Thymus (tissue), 11 donors: ENCODE measurements around the gene CASKIN1. TPM values are rescaled to one million over a fixed set of nuclear protein-coding genes. Genes with fewer than 3 reads are reported as not detected.

ENCODE experiments used
- DNase-seq, 9 donors: peaks; one replicate each; pipeline ENCODE4 v3.0.0-alpha.2; 2013; ENCODE audit warnings: low spot score in 9 of 9, low read depth in 6 of 9, missing footprints in 1 of 9
- H3K27ac ChIP-seq, 2 donors: one replicate each; pipeline ENCODE4 v1.5.1; 2013; ENCODE audit warnings: control low read depth in 1 of 2, low read depth in 1 of 2, low read length in 1 of 2, mild to moderate bottlenecking in 1 of 2, moderate library complexity in 1 of 2
- H3K27me3 ChIP-seq, 2 donors: one replicate each; pipeline ENCODE4 v1.5.1; 2013; ENCODE audit warnings: low read length in 1 of 2; ENCODE audit not compliant: control insufficient read depth in 2 of 2, insufficient read depth in 1 of 2
- H3K36me3 ChIP-seq, 2 donors: one replicate each; pipeline ENCODE4 v1.5.1; 2013; ENCODE audit warnings: low read length in 1 of 2, mild to moderate bottlenecking in 1 of 2, moderate library complexity in 1 of 2; ENCODE audit not compliant: control insufficient read depth in 2 of 2, insufficient read depth in 2 of 2
- H3K4me1 ChIP-seq, 2 donors: one replicate each; pipeline ENCODE4 v1.5.1; 2013; ENCODE audit warnings: low read length in 2 of 2; ENCODE audit not compliant: control insufficient read depth in 2 of 2, insufficient read depth in 2 of 2
- H3K4me3 ChIP-seq, 2 donors: one replicate each; pipeline ENCODE4 v1.5.1; 2013; ENCODE audit warnings: low read length in 2 of 2, control low read depth in 1 of 2, mild to moderate bottlenecking in 1 of 2
- H3K9me3 ChIP-seq, 2 donors: one replicate each; pipeline ENCODE4 v1.5.1; 2013; ENCODE audit warnings: low read length in 1 of 2, mild to moderate bottlenecking in 1 of 2; ENCODE audit not compliant: control insufficient read depth in 2 of 2, insufficient read depth in 1 of 2
- WGBS: extraction: QIAGEN DNeasy Blood & Tissue Kit; methylation state at CpG from one replicate; pipeline ENCODE4 v1.1.7; 2013; 5-methylcytosine and 5-hydroxymethylcytosine counted together
- polyA plus RNA-seq: library from polyadenylated mRNA; stranded (reverse); fragments of 200-250 nt; gene quantifications from one replicate; pipeline ENCODE4 v1.2.3, GENCODE V29; 2013
- total RNA-seq: library from RNA; stranded (reverse); fragments of 120-200 nt; gene quantifications from one replicate; pipeline ENCODE4 v1.2.4, GENCODE V29; 2013
- donor health status: healthy.

The CASKIN1 gene
- total and polyA plus RNA-seq, 2 donors, result 0.05 to 0.48 TPM

DNA sequence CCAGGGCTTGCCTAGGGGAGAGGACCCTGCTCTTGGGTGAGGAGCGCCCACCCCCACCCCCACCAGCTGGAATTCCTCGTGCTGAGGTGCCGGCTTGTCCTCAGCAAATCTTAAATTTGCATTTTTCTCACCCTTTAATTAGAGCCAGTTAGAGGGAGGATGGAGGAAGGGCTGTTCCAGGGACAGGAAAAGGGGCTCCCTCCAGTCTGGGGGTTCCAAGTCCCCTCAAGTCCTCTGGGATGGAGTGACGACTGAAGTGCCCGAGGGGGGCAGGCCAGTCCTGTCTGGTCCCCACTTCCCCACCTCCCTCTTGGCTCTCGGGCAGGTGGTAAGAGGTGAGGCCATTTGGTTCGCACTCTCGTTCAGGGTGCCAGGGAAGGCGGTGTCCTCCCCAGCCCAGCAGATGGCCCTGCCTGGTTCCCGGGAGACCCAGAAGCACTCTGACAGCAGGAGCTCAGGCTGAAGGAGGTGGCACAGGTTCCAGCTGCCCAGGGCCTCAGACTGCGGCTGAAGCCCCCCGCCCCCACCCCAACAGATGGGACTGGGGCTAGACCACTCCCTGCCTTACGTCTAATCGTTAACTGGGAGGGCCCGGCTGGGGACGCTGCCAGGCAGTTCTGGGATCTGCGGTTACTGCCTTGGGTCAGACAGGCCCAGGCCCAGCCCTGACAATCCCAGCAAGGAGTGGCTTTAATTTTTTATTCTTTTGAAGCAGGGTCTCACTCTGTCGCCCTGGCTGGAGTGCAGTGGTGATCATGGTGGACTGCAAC lies 45.8 kb downstream of the CASKIN1 start:
- Histone ChIP-seq H3K9me3 (peaks cover 0 to 7% of the 10 kb centered on the region in 2 donors), H3K4me1 (peaks cover 33 to 62% of the 10 kb centered on the region in 2 donors), H3K27ac (no peak overlapping the region), H3K4me3 (no peak overlapping the region), H3K27me3 (peaks cover 23 to 49% of the 10 kb centered on the region in 2 donors), H3K36me3 (peaks cover 18 to 25% of the 10 kb centered on the region in 2 donors)
- WGBS, result 91% methylated on average over 18 of the region's 18 CpGs
- DNase-seq, result no peak

DNA sequence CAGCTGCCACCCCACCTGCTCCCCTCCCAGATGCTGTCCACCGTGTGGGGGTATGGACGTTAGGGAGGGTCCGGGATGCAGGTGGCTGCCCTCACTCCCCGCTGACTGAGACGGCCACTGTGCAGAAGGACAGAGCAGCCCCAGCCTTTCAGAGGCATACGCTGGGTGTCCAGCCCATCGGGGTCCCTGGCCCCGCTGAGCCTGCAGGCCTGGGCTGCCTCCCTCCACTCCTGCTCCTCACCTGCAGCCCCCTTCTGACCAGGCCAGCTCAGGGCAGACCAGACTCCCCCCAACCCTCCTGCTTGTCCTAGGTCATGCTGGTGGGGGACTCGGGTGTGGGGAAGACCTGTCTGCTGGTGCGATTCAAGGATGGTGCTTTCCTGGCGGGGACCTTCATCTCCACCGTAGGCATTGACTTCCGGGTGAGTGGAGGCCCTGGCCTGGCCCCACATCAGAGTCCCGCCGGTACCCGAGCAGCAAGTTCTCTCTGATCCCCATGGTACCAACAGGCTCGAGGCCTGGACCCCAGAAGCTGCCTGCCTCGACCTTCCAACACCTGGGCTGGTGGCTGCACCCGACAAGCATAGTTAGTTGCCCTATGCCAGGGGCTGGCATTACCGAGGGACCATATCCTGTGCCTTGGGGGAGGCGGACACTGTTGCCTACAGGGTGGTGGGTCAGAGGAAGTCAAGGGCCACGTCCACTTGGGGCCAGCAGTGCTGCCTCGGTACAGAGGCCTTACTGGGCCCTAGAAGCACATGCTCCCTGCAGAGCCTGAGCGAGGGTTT lies 46.6 kb downstream of the CASKIN1 start:
- no peak for DNase-seq
- Histone ChIP-seq H3K36me3 (peaks cover 18 to 25% of the 10 kb centered on the region in 2 donors), H3K9me3 (peaks cover 0 to 7% of the 10 kb centered on the region in 2 donors), H3K27me3 (peaks cover 23 to 49% of the 10 kb centered on the region in 2 donors), H3K27ac (no peak overlapping the region), H3K4me1 (peaks cover 33 to 61% of the 10 kb centered on the region in 2 donors), H3K4me3 (no peak overlapping the region)
- WGBS, result 80% methylated on average over 24 of the region's 24 CpGs

GRCh38 chr16:2148714-2149629 lies 47.4 kb downstream of the CASKIN1 start:
- 3% methylated on average over 62 of the region's 62 CpGs for WGBS
- Histone ChIP-seq H3K9me3 (peaks cover 0 to 7% of the 10 kb centered on the region in 2 donors), H3K4me1 (peaks cover 25 to 53% of the 10 kb centered on the region in 2 donors), H3K36me3 (peaks cover 18 to 24% of the 10 kb centered on the region in 2 donors), H3K4me3 (peak overlapping the region in 1 of 2 donors; percentile 51), H3K27ac (no peak overlapping the region), H3K27me3 (peaks cover 23 to 52% of the 10 kb centered on the region in 2 donors)
- no peak for DNase-seq

DNA sequence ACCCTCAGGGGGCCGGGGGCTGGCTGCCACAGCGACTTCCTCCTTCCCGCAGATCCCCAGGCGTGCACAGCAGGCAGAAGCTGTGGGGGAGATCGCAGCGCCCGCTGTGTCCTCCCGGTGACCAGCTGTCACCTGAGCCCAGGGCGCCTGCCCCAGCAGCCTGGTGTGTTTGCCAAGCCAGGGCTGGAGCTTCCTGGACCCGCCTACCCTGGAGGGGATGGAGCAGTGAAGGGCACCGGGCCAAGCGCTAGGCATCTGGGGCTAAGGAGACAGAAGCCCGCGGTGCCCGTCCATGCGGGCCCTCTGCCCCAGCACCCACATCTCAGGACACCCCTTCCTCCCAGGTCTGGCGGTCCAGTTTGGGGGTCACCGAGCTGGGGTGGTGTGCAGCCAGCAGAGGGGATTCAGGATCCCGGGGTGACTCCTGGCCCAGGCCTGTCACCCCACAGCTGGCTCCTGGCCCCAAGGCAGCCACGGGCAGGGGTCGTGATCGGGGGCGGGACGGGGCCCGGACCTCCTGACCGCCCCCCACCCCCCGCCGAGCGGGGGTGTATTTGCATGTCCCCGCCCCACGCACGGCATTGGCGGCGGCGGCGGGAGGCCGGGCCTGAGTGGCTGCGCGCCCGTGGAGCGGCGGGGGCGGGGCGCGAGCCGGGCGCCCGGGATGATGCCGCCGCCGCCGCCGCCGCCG lies 48.3 kb downstream of the CASKIN1 start, which contains the start of gene RAB26:
TSS of gene RAB26 (plus strand) at position 645 of the 691 bp plus-strand sequence. CDS start 159 bp downstream, outside the sequence.
- peaks cover 0 to 6% of the 10 kb centered on the region in 2 donors for H3K9me3 ChIP-seq
- H3K4me1 ChIP-seq, result peaks cover 18 to 44% of the 10 kb centered on the region in 2 donors
- H3K27ac ChIP-seq, result no peak within 1 kb of the TSS
- 6% methylated on average over 55 of the region's 55 CpGs for WGBS
- peak in 3 of 9 donors; percentile 24 to 59 (median 26) for DNase-seq
- peaks cover 18% of the 10 kb centered on the region in 2 donors for H3K36me3 ChIP-seq
- H3K27me3 ChIP-seq, result peaks cover 23 to 61% of the 10 kb centered on the region in 2 donors
- H3K4me3 ChIP-seq, result peak within 1 kb of the TSS in 1 of 2 donors; percentile 51

GRCh38 chr16:2147378-2147777 lies 49.0 kb downstream of the CASKIN1 start:
- no peak for DNase-seq
- peaks cover 23 to 64% of the 10 kb centered on the region in 2 donors for H3K27me3 ChIP-seq
- peaks cover 0 to 4% of the 10 kb centered on the region in 2 donors for H3K9me3 ChIP-seq
- peaks cover 11 to 37% of the 10 kb centered on the region in 2 donors for H3K4me1 ChIP-seq
- no peak overlapping the region for H3K4me3 ChIP-seq
- 97% methylated on average over 6 of the region's 6 CpGs for WGBS
- peaks cover 11 to 14% of the 10 kb centered on the region in 2 donors for H3K36me3 ChIP-seq
- H3K27ac ChIP-seq, result no peak overlapping the region

DNA sequence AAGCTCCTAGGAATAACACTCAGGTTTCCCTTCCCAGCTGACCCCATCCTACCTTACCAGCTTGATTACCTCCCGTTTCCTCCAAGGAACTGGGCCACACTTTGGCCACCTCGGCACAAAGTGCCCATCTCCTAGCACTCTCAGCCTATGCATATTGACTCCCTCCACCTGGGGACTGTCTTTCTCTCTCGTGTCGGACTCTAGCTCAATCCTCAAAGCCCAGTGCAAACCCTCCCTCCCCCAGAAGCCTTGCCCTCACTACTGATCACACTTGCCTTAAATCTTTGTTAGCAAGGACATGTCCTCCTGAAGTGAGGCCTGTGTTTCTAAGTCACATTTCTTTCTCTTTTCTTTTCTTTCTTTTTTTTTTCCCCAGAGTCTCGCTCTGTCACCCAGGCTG lies 50.6 kb downstream of the CASKIN1 start:
- peaks cover 11 to 25% of the 10 kb centered on the region in 2 donors for H3K4me1 ChIP-seq
- peaks cover 0 to 4% of the 10 kb centered on the region in 2 donors for H3K9me3 ChIP-seq
- DNase-seq, result no peak
- H3K36me3 ChIP-seq, result peaks cover 0 to 4% of the 10 kb centered on the region in 2 donors
- peaks cover 23 to 59% of the 10 kb centered on the region in 2 donors for H3K27me3 ChIP-seq
- 95% methylated on average over 5 of the region's 5 CpGs for WGBS
- H3K4me3 ChIP-seq, result no peak overlapping the region
- no peak overlapping the region for H3K27ac ChIP-seq

- DNase-seq, result no peak
- WGBS, result 93% methylated on average over 17 of the region's 17 CpGs
- Histone ChIP-seq H3K36me3 (no peaks in the 10 kb centered on the region), H3K27me3 (peaks cover 20 to 40% of the 10 kb centered on the region in 2 donors), H3K27ac (no peak overlapping the region), H3K4me1 (peaks cover 4 to 13% of the 10 kb centered on the region in 2 donors), H3K4me3 (no peak overlapping the region), H3K9me3 (peaks cover 0 to 2% of the 10 kb centered on the region in 2 donors)
These were observed 52.4 kb downstream of the CASKIN1 start for GRCh38 chr16:2143878-2144485.
